ENCODE data around the gene GPN1.

The GPN1 gene

DNA sequence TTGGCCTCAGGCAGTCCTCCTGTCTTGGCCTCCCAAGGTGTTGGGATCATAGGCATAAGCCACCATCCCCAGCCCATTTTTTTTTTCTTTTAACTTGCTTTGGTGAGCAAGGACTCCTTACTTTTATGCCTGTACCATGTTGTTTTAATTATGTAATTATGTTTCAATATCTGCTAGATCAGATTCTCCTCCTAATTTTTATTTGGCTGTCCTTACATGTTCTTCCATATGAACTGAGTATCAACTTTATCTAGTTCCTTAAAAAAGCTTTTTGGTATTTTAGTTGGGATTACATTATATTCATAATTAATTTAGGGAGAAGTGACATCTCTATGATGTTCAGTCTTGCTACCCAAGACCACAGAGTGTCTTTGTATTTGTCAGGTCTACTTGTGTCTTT, 16.3 kb downstream of the GPN1 start:
- H3K9me2 ChIP-seq (replicated peaks; ENCODE audit: insufficient read depth, low read length): no peaks in the 10 kb centered on the region
- no peaks in the 10 kb centered on the region for H3K79me2 ChIP-seq (ENCODE audit: insufficient read depth, low read length)
- no peak overlapping the region for H2AFZ ChIP-seq (ENCODE audit: low read depth, low read length, severe bottlenecking)
- H3K36me3 ChIP-seq (ENCODE audit: low read length): peaks cover 19% of the 10 kb centered on the region
- H3K4me3 ChIP-seq (ENCODE audit: insufficient read depth, low read length, poor library complexity, severe bottlenecking): no peak overlapping the region
- TF ChIP-seq CTCF (IDR thresholded peaks at IDR 0.05; ENCODE audit: insufficient read depth, low read length, poor library complexity, severe bottlenecking) (no peak), EZH2phosphoT487 (conservative IDR thresholded peaks at IDR 0.05; ENCODE audit: low read length) (no peak)
- peaks cover 4% of the 10 kb centered on the region for H3F3A ChIP-seq (ENCODE audit: insufficient read depth)
- no peaks in the 10 kb centered on the region for H4K20me1 ChIP-seq (ENCODE audit: low read depth, low read length)
- H3K27me3 ChIP-seq (ENCODE audit: low read length): no peaks in the 10 kb centered on the region
- H3K9ac ChIP-seq (ENCODE audit: low read length): no peak overlapping the region
- H3K9me3 ChIP-seq (ENCODE audit: insufficient read depth, low read length): no peaks in the 10 kb centered on the region
- H3K4me2 ChIP-seq (ENCODE audit: low read depth, low read length, poor library complexity, severe bottlenecking): no peak overlapping the region
- no peak overlapping the region for H3K27ac ChIP-seq (ENCODE audit: low read depth, low read length)

GRCh38 chr2:27647289-27647688, 18.4 kb downstream of the GPN1 start:
- Histone ChIP-seq H3K27ac (ENCODE audit: low read depth, low read length) (no peak overlapping the region), H3K9ac (ENCODE audit: low read length) (no peak overlapping the region), H2AFZ (ENCODE audit: low read depth, low read length, severe bottlenecking) (no peak overlapping the region), H3K9me2 (replicated peaks; ENCODE audit: insufficient read depth, low read length) (no peaks in the 10 kb centered on the region), H3K27me3 (ENCODE audit: low read length) (no peaks in the 10 kb centered on the region), H3K36me3 (ENCODE audit: low read length) (peaks cover 15% of the 10 kb centered on the region; the same call in 1 of the 2 replicates), H3F3A (ENCODE audit: insufficient read depth) (peaks cover 4% of the 10 kb centered on the region; the same call in 1 of the 2 replicates), H3K79me2 (ENCODE audit: insufficient read depth, low read length) (no peaks in the 10 kb centered on the region), H3K9me3 (ENCODE audit: insufficient read depth, low read length) (no peaks in the 10 kb centered on the region), H3K4me3 (ENCODE audit: insufficient read depth, low read length, poor library complexity, severe bottlenecking) (no peak overlapping the region), H3K4me2 (ENCODE audit: low read depth, low read length, poor library complexity, severe bottlenecking) (no peak overlapping the region), H4K20me1 (ENCODE audit: low read depth, low read length) (no peaks in the 10 kb centered on the region)
- TF ChIP-seq EZH2phosphoT487 (conservative IDR thresholded peaks at IDR 0.05; ENCODE audit: low read length) (no peak), CTCF (IDR thresholded peaks at IDR 0.05; ENCODE audit: insufficient read depth, low read length, poor library complexity, severe bottlenecking) (no peak)

GRCh38 chr2:27647737-27648136, 18.9 kb downstream of the GPN1 start:
- no peak overlapping the region for H3K9ac ChIP-seq (ENCODE audit: low read length)
- H3K36me3 ChIP-seq (ENCODE audit: low read length): peaks cover 19% of the 10 kb centered on the region; the same call in 1 of the 2 replicates
- H3K79me2 ChIP-seq (ENCODE audit: insufficient read depth, low read length): no peaks in the 10 kb centered on the region
- H3K9me3 ChIP-seq (ENCODE audit: insufficient read depth, low read length): no peaks in the 10 kb centered on the region
- no peak overlapping the region for H3K4me3 ChIP-seq (ENCODE audit: insufficient read depth, low read length, poor library complexity, severe bottlenecking)
- no peaks in the 10 kb centered on the region for H3K9me2 ChIP-seq (replicated peaks; ENCODE audit: insufficient read depth, low read length)
- H4K20me1 ChIP-seq (ENCODE audit: low read depth, low read length): no peaks in the 10 kb centered on the region
- H3F3A ChIP-seq (ENCODE audit: insufficient read depth): peaks cover 4% of the 10 kb centered on the region; the same call in 1 of the 2 replicates
- no peak overlapping the region for H3K27ac ChIP-seq (ENCODE audit: low read depth, low read length)
- no peak overlapping the region for H2AFZ ChIP-seq (ENCODE audit: low read depth, low read length, severe bottlenecking)
- no peak overlapping the region for H3K4me2 ChIP-seq (ENCODE audit: low read depth, low read length, poor library complexity, severe bottlenecking)
- no peak for TF ChIP-seq CTCF (IDR thresholded peaks at IDR 0.05; ENCODE audit: insufficient read depth, low read length, poor library complexity, severe bottlenecking)
- TF ChIP-seq EZH2phosphoT487 (conservative IDR thresholded peaks at IDR 0.05; ENCODE audit: low read length): no peak
- no peaks in the 10 kb centered on the region for H3K27me3 ChIP-seq (ENCODE audit: low read length)
